CD4-positive, CD25-positive, alpha-beta regulatory T cell (primary cell): ENCODE measurements around the gene USP9X. TPM values are rescaled to one million over a fixed set of nuclear protein-coding genes. Genes with fewer than 3 reads are reported as not detected.

Experiments used
- ATAC-seq, 2 donors: fragments of 150-1000 bp; cut with Tn5 transposase; one replicate each; pipeline ENCODE4 v1.10.0; 2021; ENCODE audit warnings: low read depth in 2 of 2, moderate number of reproducible peaks in 2 of 2, moderate library complexity in 1 of 2
- DNase-seq, 3 donors: peaks; one replicate each; pipeline versions ENCODE4 v3.0.0 to v3.0.0-alpha.2; 2012 to 2022; ENCODE audit warnings: mixed read lengths in 1 of 3
- H3K27ac ChIP-seq: one replicate; pipeline ENCODE4 v1.7.0; 2013; ENCODE audit warnings: mild to moderate bottlenecking, low read length; ENCODE audit not compliant: insufficient read depth, poor library complexity, severe bottlenecking
- H3K27me3 ChIP-seq: one replicate; pipeline ENCODE4 v1.7.0; 2013; ENCODE audit warnings: low read length; ENCODE audit not compliant: control insufficient read depth, insufficient read depth
- H3K36me3 ChIP-seq: one replicate; pipeline ENCODE4 v1.7.0; 2013; ENCODE audit warnings: mild to moderate bottlenecking, low read length, moderate library complexity; ENCODE audit not compliant: control insufficient read depth, insufficient read depth
- H3K4me1 ChIP-seq: 2 replicates; pipeline ENCODE4 v1.7.0; 2013; ENCODE audit warnings: mild to moderate bottlenecking, low read length; ENCODE audit not compliant: insufficient read depth, control insufficient read depth, poor library complexity, severe bottlenecking
- H3K4me3 ChIP-seq: one replicate; pipeline ENCODE4 v1.7.0; 2013; ENCODE audit warnings: low read depth, mild to moderate bottlenecking, low read length, moderate library complexity
- H3K9me3 ChIP-seq, 2 experiments: 1 replicate in 1 of 2; 2 replicates in 1 of 2; pipeline ENCODE4 v1.7.0; 2013; ENCODE audit warnings: low read length in 2 of 2, mild to moderate bottlenecking in 1 of 2, moderate library complexity in 1 of 2; ENCODE audit not compliant: control insufficient read depth in 2 of 2
- H3K27ac Mint-ChIP-seq, 3 donors: one replicate each; pipeline ENCODE4 v1.8.0; 2020 to 2022; ENCODE audit warnings: mild to moderate bottlenecking in 3 of 3, mixed read lengths in 3 of 3, moderate library complexity in 2 of 3
- H3K27me3 Mint-ChIP-seq: one replicate; pipeline ENCODE4 v1.8.0; 2022; ENCODE audit warnings: mild to moderate bottlenecking, mixed read lengths
- H3K36me3 Mint-ChIP-seq: one replicate; pipeline ENCODE4 v1.8.0; 2020; ENCODE audit warnings: mixed read lengths
- H3K4me1 Mint-ChIP-seq, 4 donors: one replicate each; pipeline ENCODE4 v1.8.0; 2020 to 2022; ENCODE audit warnings: mixed read lengths in 4 of 4, mild to moderate bottlenecking in 1 of 4
- H3K4me3 Mint-ChIP-seq, 4 donors: one replicate each; pipeline ENCODE4 v1.8.0; 2020 to 2022; ENCODE audit warnings: mild to moderate bottlenecking in 4 of 4, mixed read lengths in 4 of 4, moderate library complexity in 3 of 4
- H3K9me3 Mint-ChIP-seq, 7 donors: one replicate each; pipeline ENCODE4 v1.8.0; 2020 to 2022; ENCODE audit warnings: mixed read lengths in 7 of 7, mild to moderate bottlenecking in 3 of 7, moderate library complexity in 2 of 7
- polyA plus RNA-seq, 4 donors: library from polyadenylated mRNA; unstranded; fragments of 300-500 nt; fragmentation: Illumina TruSeq; gene quantifications; one replicate each; pipeline ENCODE4 v1.2.3, GENCODE V29; 2021
- total RNA-seq: library from RNA; stranded (reverse); gene quantifications from one replicate; pipeline ENCODE4 v1.2.3, GENCODE V29; 2022

USP9X gene
- total and polyA plus RNA-seq, 5 donors from 2014 or later = 19.5 to 101 (median 23.0) TPM

DNA sequence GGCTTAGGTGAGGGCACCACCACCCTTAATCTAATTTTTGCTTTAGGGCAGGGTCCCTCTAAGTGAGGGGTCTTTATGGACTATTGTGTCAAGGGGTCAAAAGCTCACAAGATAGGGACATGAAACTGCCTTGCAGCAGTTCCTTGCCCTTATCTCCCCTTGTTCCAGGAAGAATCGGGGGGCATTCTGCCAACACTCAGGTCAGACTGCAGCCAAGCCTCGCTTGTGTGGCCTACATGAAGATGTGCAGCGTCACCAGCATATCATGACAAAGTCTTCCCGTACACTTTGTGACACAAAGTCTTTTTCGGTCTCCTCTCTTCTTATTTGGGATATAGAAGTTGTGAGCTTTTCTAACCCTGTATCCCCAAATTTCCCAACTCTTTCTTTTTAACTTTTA is 17.5 kb upstream of the USP9X start:
- Histone ChIP-seq H3K4me3 (no peak overlapping the region), H3K36me3 (no peaks in the 10 kb centered on the region), H3K4me1 (no peaks in the 10 kb centered on the region), H3K27me3 (no peaks in the 10 kb centered on the region), H3K9me3 (no peaks in the 10 kb centered on the region), H3K27ac (no peak overlapping the region)
- H3K36me3 Mint-ChIP-seq = no peaks in the 10 kb centered on the region
- ATAC-seq (no peak), DNase-seq (no peak)
- H3K9me3 Mint-ChIP-seq = no peaks in the 10 kb centered on the region
- no peak overlapping the region for H3K27ac Mint-ChIP-seq
- no peak overlapping the region for H3K4me3 Mint-ChIP-seq
- no peaks in the 10 kb centered on the region for H3K4me1 Mint-ChIP-seq
- no peaks in the 10 kb centered on the region for H3K27me3 Mint-ChIP-seq

DNA sequence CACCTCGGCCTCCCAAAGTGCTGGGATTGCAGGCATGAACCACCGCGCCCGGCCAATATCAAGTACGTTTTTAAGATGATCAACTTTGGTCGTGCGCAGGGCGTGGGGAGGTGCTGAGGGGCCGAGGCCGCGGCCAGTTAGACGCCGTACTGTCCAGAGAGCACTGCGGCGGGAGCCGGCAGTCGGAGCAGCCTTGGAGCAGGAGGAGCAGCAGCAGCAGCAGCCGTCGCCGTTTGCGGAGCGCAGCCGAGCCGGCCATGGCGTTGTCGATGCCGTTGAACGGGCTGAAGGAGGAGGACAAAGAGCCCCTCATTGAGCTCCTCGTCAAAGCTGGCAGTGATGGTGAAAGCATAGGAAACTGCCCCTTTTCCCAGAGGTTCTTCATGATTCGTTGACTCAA is 8.5 kb upstream of the USP9X start:
- Mint-ChIP-seq H3K9me3 (peaks cover 0 to 3% (median 0%) of the 10 kb centered on the region in 7 donors), H3K4me1 (no peaks in the 10 kb centered on the region), H3K27ac (no peak overlapping the region), H3K4me3 (no peak overlapping the region), H3K27me3 (peaks cover 4% of the 10 kb centered on the region), H3K36me3 (no peaks in the 10 kb centered on the region)
- Histone ChIP-seq H3K27ac (no peak overlapping the region), H3K36me3 (no peaks in the 10 kb centered on the region), H3K4me3 (no peak overlapping the region), H3K27me3 (no peaks in the 10 kb centered on the region), H3K4me1 (no peaks in the 10 kb centered on the region), H3K9me3 (no peaks in the 10 kb centered on the region)
- no peak for DNase-seq
- ATAC-seq = no peak

DNA sequence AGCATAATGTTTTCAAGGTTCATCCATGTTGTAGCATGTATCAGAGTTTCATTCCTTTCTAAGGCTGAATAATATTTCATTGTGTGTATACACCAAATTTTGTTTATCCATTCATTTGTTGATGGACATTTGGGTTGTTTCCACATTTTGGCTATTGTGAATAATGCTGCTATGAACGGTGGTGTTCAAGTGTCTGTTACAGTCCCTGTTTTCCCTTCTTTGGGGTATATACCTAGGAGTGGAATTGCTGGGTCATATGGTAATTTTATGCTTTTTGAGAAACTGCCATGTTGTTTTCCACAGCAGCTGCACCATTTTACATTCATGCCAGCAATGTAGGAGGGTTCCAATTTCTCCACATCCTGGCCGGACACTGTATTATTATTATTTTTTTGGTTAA is 3.4 kb upstream of the USP9X start:
- DNase-seq (no peak), ATAC-seq (no peak)
- Mint-ChIP-seq H3K4me1 (peaks cover 0 to 15% (median 4%) of the 10 kb centered on the region in 4 donors), H3K27ac (peak overlapping the region in 1 of 3 donors; percentile 30), H3K9me3 (peaks cover 0 to 3% (median 0%) of the 10 kb centered on the region in 7 donors), H3K27me3 (peaks cover 15% of the 10 kb centered on the region), H3K36me3 (no peaks in the 10 kb centered on the region), H3K4me3 (no peak overlapping the region)
- Histone ChIP-seq H3K4me1 (peaks cover 7% of the 10 kb centered on the region), H3K27ac (no peak overlapping the region), H3K4me3 (no peak overlapping the region), H3K9me3 (no peaks in the 10 kb centered on the region), H3K36me3 (no peaks in the 10 kb centered on the region), H3K27me3 (no peaks in the 10 kb centered on the region)

DNA sequence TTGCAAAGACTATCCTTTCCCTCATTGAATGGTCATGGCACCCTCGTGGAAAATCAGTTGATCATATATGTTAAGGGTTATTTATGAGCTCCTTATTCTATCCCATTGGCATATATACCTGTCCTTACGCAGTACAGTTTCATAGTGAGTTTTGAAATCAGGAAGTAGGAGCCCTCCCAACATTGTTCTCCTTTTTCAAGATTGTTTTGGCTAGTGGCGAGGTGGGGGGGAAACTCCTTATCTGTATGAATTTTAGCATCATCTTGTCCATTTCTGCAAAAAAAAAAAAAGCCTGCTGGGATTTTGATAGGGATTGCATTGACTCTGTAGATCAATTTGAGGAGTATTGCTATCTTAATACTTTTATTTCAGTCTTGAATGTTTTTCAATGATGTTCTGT is 2.5 kb upstream of the USP9X start:
- DNase-seq (no peak), ATAC-seq (no peak)
- peaks cover 11% of the 10 kb centered on the region for H3K27me3 Mint-ChIP-seq
- peaks cover 0 to 3% (median 0%) of the 10 kb centered on the region in 7 donors for H3K9me3 Mint-ChIP-seq
- no peaks in the 10 kb centered on the region for H3K36me3 ChIP-seq
- H3K4me1 ChIP-seq = peaks cover 7% of the 10 kb centered on the region
- H3K4me1 Mint-ChIP-seq = peaks cover 0 to 22% (median 5%) of the 10 kb centered on the region in 4 donors
- H3K36me3 Mint-ChIP-seq = peaks cover 3% of the 10 kb centered on the region
- H3K9me3 ChIP-seq = no peaks in the 10 kb centered on the region
- no peaks in the 10 kb centered on the region for H3K27me3 ChIP-seq
- H3K4me3 Mint-ChIP-seq = no peak overlapping the region
- H3K27ac Mint-ChIP-seq = no peak overlapping the region
- H3K27ac ChIP-seq = no peak overlapping the region
- no peak overlapping the region for H3K4me3 ChIP-seq

DNA sequence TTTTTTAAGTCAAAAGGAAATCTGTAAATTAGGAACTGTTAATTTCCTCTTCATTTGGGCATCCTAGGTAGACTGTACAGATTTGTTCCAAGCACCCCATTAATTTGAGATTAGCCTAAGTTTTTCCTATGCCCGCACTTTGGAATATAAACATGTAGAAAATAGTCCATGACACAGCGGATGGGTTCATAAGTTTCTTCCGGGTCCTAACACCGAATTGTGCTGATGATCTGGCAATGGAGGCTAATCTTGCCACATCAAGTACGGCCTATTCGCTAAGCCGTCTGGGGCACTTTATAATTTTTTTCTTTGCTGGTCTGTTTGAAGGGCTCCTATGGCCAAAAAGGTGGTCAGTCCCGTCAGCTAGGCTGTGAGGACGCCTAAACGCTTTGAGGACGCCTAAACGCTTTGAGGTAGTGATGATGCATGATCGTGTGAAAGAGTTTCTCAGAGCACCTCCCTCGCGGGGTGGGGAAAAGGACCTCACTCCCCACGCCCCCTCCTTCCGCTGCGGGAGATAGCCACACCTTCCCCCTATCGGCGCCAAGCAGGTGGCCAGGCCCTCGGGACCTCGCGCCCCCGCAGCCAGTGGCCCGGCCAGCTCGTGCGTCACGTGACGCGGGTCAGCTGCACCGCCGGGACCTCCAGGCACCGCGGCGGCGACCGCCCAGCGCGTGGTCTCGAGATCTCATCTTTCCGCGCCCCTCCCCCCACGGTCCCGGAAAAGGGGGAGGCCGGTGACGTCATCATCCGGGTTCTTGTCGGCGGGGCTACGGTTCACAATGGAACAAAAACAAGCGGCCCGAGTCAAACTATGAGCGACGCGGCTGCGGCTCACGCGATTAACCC is 977 bp upstream of the USP9X start:
- H3K36me3 Mint-ChIP-seq = peaks cover 10% of the 10 kb centered on the region
- peaks cover 11% of the 10 kb centered on the region for H3K27me3 Mint-ChIP-seq
- Histone ChIP-seq H3K4me3 (peak overlapping the region; percentile 91), H3K27ac (peak overlapping the region; percentile 98), H3K27me3 (no peaks in the 10 kb centered on the region), H3K36me3 (no peaks in the 10 kb centered on the region), H3K9me3 (no peaks in the 10 kb centered on the region), H3K4me1 (peaks cover 17% of the 10 kb centered on the region)
- ATAC-seq (peak; percentile 71 to 72), DNase-seq (peak; percentile 92 to 99 (median 98))
- H3K4me3 Mint-ChIP-seq = peak overlapping the region; percentile 92 to 98 (median 96)
- peaks cover 7 to 37% (median 15%) of the 10 kb centered on the region in 4 donors for H3K4me1 Mint-ChIP-seq
- peak overlapping the region; percentile 99 to 100 (median 99) for H3K27ac Mint-ChIP-seq
- peaks cover 0 to 1% (median 0%) of the 10 kb centered on the region in 7 donors for H3K9me3 Mint-ChIP-seq

DNA sequence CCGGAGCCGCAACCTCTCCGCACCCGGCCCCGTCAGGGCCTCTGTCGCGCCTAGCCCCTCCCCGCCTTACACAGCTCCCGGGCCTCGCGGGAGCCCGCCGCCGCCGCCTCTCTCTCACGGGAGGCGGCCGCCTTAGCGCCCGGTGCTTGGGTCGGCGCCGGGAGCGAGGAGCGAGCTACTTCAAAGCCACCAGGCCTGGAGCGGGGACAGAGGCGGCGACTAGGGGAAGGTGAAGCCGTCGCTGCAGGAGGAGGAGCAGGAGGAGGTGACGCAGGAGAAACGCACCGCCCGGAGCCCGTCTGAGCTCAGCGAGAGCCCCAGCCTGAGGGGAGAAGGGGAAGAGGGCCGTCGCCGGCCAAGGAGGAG is 250 bp downstream of the USP9X start:
- H3K4me1 Mint-ChIP-seq = peaks cover 7 to 48% (median 21%) of the 10 kb centered on the region in 4 donors
- H3K27ac Mint-ChIP-seq = peak overlapping the region; percentile 91 to 100 (median 99)
- Histone ChIP-seq H3K27me3 (no peaks in the 10 kb centered on the region), H3K9me3 (no peaks in the 10 kb centered on the region), H3K4me3 (no peak overlapping the region), H3K36me3 (no peaks in the 10 kb centered on the region), H3K27ac (peak overlapping the region; percentile 98), H3K4me1 (peaks cover 26% of the 10 kb centered on the region)
- peak; percentile 68 to 84 (median 82) for DNase-seq
- peak; percentile 28 to 29 for ATAC-seq
- H3K27me3 Mint-ChIP-seq = peaks cover 11% of the 10 kb centered on the region
- H3K9me3 Mint-ChIP-seq = peaks cover 0 to 1% (median 0%) of the 10 kb centered on the region in 7 donors
- peaks cover 14% of the 10 kb centered on the region for H3K36me3 Mint-ChIP-seq
- H3K4me3 Mint-ChIP-seq = peak overlapping the region; percentile 92 to 98 (median 96)

DNA sequence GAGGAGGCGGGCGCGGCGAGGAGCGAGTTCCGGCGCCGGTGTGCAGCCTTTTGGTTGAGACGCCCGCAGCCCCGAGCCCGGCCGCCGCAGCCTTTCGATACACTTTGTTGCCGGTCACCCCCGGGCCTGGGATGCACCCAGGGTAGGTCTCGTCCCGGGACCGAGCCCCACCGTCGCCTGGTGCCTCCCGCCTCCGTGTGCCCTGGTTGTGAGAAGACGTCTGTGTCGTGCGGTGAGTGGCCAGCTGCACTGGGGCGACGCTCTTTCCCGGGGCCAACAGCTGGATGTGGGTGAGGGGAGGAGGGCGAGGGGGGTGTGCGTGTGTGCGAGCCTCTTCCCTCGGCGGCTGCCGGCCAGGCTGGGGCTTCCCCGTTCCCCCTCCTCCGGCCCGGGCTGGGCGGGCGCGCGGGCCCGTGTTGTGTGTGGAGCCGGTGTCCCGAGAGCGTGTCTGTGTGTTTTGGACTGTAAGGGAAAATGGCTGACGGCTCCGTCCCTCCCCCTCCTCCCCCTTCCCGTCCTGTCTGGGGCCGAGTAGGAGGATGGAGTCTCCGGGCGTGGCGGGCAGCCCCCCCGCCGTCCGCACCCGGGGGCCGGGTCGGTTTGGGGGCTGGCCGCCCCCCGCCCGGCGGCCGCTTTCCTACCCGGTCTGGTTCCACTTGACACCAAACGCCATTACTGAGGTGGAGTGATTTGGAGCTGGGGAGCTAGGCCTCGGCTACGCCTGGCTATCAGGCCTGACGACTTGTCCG is 807 bp downstream of the USP9X start:
- peaks cover 32% of the 10 kb centered on the region for H3K4me1 ChIP-seq
- DNase-seq (peak; percentile 27 to 56 (median 35)), ATAC-seq (no peak)
- Mint-ChIP-seq H3K36me3 (peaks cover 14% of the 10 kb centered on the region), H3K27me3 (peaks cover 11% of the 10 kb centered on the region), H3K9me3 (peaks cover 0 to 1% (median 0%) of the 10 kb centered on the region in 7 donors), H3K4me1 (peaks cover 12 to 54% (median 25%) of the 10 kb centered on the region in 4 donors), H3K4me3 (peak overlapping the region; percentile 92 to 98 (median 96)), H3K27ac (peak overlapping the region; percentile 91 to 100 (median 99))
- peak overlapping the region; percentile 98 for H3K27ac ChIP-seq
- no peaks in the 10 kb centered on the region for H3K27me3 ChIP-seq
- H3K4me3 ChIP-seq = peak overlapping the region; percentile 97
- H3K36me3 ChIP-seq = no peaks in the 10 kb centered on the region
- no peaks in the 10 kb centered on the region for H3K9me3 ChIP-seq
